ENCODE measurements around the gene PSMD13.

- TF ChIP-seq POLR2A (IDR thresholded peaks at IDR 0.05) (no peak), CTCF (IDR thresholded peaks at IDR 0.05) (no peak), POLR2AphosphoS5 (IDR thresholded peaks at IDR 0.05) (no peak), EP300 (IDR thresholded peaks at IDR 0.05) (no peak)
Observed at GRCh38 chr11:298406-299065, 61.8 kb downstream of the PSMD13 start.
